Omental fat pad (tissue), 4 donors: ENCODE measurements around the gene CDK5RAP2. TPM values are rescaled to one million over a fixed set of nuclear protein-coding genes. Genes with fewer than 3 reads are reported as not detected.
A peak's percentile ranks its signal among the peaks of the same experiment; 100 is the strongest.
"Not testable (repeated sequence)": the region's sequence is repeated elsewhere in the genome, so short reads cannot be mapped to it uniquely, and the experiment has no call there.

Source experiments
- ATAC-seq: fragments of 150-250 bp; one replicate; pipeline ENCODE4 v1.9.1; 2016; ENCODE audit warnings: mild to moderate bottlenecking, moderate library complexity; ENCODE audit not compliant: low FRiP score
- DNase-seq: peaks from one replicate; pipeline ENCODE4 v3.0.0-alpha.2; 2019; ENCODE audit warnings: low spot score
- total RNA-seq, 4 donors: library from RNA; depleted of rRNA; stranded (reverse); fragments of >200 nt; gene quantifications; one replicate each; pipeline ENCODE4 v1.1.0, GENCODE V29; 2016
- TF ChIP-seq, protein P1 (sequence below), 3 donors: fragments of 450-650 bp; IDR thresholded peaks; one replicate each; pipeline ENCODE4 v1.5.1; 2016 to 2017; ENCODE audit warnings: antibody characterized with exemption in 3 of 3, mild to moderate bottlenecking in 3 of 3, moderate library complexity in 2 of 3

CDK5RAP2 gene
- total RNA-seq, 4 donors from 2014 or later, result 32.8 to 47.6 (median 39.4) TPM

DNA sequence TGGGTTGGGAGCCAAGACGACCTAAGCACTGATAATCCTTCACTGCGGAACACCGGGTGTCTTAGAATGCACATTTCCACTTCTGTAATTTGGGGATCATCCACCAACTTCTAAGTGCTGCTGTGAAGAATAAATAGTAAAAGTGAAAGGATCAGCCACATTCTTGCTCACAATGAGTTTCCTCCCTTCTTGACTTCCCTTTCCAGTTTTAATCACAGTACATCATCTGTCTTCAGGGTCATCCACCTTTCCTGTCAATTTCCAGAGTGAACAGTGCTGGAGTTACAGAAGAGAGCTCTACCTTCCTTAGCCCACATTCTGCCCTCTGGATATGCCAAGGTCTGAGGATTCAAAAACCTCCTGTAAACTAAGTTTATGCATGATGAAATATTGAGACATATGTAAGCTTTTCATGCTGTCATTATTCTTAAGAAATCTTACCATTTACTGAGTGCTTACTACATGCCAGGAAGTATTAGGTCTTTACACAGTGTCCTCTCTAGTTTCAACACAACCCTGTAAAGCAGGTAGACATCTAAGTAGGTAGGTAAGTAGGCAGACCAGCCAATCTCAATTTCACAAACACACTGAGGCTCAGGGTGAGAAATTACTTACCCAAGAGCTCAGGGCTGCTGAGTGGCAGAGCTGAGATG is 105.2 kb downstream of the CDK5RAP2 start:
- ATAC-seq, result peak; percentile 64
- no peak for DNase-seq
- TF ChIP-seq, protein P1, sequence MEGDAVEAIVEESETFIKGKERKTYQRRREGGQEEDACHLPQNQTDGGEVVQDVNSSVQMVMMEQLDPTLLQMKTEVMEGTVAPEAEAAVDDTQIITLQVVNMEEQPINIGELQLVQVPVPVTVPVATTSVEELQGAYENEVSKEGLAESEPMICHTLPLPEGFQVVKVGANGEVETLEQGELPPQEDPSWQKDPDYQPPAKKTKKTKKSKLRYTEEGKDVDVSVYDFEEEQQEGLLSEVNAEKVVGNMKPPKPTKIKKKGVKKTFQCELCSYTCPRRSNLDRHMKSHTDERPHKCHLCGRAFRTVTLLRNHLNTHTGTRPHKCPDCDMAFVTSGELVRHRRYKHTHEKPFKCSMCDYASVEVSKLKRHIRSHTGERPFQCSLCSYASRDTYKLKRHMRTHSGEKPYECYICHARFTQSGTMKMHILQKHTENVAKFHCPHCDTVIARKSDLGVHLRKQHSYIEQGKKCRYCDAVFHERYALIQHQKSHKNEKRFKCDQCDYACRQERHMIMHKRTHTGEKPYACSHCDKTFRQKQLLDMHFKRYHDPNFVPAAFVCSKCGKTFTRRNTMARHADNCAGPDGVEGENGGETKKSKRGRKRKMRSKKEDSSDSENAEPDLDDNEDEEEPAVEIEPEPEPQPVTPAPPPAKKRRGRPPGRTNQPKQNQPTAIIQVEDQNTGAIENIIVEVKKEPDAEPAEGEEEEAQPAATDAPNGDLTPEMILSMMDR (IDR thresholded peaks at IDR 0.05), result no peak

DNA sequence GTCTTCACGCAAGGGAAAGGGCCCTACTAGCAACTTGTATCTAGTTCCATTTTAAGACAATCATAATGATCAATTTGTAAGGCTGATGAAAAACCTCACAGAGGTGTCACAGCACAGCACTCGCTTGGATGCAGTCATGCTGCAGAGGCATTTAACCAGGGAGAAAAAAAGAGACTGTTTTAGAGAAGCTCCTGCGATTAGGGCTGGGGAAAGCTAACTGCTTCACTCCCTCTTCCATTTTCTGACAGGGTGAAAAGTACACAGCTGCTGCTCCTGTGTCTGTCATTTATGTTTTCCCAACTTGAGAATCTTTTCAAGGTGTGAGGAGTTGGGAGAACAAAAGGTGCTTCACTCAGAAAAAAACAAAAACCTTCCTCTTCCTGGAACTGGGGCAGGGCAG is 106.4 kb downstream of the CDK5RAP2 start:
- DNase-seq, result no peak
- ATAC-seq, result no peak
- TF ChIP-seq, protein P1 (IDR thresholded peaks at IDR 0.05), result no peak

DNA sequence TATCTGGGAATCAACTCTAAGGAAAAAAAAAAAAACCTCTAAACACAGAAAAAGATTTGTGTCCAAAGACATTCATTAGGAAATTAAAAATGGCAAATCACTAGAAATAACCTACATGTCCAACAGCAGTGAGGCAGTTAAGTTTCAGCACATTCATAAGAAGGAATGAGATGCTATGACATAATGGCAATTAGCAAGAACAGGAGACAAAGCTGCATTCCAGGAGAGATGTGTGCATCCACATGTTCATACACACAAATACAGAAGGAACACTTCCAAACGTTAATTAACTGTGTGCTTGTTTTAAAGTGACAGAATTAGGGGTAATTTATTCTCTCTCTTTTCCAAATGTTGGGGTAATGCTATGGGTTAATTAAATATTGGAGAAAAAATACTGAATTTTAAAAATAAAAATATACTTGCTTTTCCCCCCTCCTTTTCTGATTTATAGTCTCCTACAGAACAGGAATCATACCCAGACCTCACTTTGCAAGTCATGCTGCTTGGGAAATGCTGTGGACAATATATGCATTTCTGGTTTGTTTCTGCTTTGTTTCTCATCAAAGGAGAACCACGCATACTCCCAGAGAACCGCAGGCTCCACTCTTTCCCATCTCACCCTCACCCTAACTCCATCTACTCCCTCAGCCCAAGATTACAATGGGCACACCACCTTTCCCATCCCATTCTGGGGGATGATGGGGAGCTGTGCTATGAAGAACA is 114.1 kb downstream of the CDK5RAP2 start:
- TF ChIP-seq, protein P1 (IDR thresholded peaks at IDR 0.05), result no peak
- ATAC-seq, result no peak
- no peak for DNase-seq

DNA sequence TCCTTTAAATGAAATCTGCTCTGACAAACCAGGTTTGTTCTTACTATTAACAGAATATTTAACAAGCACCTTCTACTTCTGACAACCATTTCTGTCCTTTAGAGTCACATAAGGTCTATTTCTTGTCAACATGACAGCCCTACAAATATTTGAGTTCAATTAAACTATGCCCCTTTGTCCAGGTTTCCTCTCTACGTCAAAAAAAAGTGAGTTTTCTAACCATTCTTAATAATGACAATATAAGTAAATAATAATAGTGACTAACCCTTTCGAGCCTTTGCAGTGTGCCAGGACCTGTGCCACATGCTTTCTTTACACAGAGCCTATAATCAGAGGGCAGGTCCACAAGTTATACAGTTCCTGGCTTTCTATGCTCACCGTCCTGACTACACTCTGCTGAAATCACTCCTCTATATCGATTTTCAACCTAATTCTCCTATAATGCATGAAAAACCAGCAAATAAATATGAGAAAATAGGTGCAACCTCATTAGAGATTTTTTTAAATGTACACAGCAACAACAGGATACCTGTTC is 115.0 kb downstream of the CDK5RAP2 start:
- DNase-seq (no peak), ATAC-seq (no peak)
- TF ChIP-seq, protein P1 (IDR thresholded peaks at IDR 0.05), result no peak

DNA sequence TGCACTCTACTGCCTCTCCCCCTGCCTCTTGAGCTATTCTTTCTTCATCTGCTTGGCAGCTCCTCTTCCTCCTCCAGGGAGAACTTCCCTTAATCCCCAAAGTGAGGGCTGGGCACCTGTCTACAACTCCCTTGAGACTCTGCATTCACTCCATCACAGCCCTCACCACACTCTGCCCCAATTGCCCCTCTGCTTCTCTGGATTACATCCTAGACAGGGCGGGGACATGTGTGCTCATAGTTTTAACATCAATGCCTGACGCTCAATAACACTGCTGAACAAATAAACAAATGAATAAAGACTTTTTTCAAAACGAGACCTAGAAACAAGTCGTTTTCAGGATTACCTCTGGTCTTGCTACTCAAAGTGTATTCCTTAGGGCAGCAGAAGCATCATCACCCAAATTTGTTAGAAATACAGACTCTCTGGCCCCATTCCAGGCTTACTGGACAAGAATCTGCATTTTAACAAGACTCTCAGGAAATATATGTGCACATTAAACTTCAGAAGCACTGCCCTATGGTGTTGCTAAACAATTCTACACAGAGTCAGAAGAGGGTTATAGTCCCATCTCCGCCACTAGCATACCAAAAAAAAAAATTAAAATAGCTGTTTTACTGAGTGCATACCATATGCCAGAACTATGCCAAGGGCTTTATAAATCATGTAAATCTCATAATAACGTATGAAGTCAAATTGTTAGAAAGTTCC is 115.6 kb downstream of the CDK5RAP2 start:
- TF ChIP-seq, protein P1 (IDR thresholded peaks at IDR 0.05), result no peak
- peak; percentile 64 for ATAC-seq
- no peak for DNase-seq

DNA sequence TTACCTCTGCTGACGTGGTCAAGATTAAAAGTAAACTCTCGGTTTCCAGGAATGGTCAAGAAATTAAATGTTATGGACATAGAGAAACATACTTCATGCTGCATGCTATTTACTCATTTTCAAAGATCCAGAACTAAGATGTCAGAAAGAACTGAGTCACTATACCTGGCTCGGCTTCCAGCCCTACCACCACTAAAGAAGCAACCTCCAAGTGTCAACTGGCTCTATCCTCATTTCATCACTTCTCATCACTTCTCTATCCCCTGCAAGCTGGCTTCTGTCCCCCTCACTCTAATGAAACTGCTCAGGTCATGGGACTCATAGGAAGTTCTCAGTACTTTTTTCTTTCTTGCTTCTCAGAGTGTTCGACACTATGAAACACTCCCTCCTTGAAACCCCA is 116.2 kb downstream of the CDK5RAP2 start:
- ATAC-seq (peak; percentile 83), DNase-seq (no peak)
- TF ChIP-seq, protein P1 (IDR thresholded peaks at IDR 0.05), result no peak

DNA sequence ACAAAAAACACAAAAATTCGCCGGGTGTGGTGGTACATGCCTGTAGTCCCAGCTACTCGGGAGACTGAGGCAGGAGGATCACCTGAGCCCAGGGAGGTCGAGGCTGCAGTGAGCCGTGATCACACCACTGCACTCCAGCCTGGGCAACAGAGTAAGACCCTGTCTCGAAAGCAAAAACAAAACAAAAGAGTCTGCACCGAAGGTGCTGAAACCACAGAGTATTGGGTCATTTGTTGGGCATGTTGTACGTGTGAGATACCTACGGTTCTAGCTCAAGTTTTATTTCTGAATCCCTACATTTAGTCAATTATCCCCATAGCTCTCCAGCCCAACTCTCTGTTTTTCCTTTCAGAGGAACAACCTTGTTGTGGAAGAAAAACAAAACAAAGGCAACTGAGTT is 118.3 kb downstream of the CDK5RAP2 start:
- DNase-seq, ATAC-seq: not testable (repeated sequence)
